Smooth muscle cell (in vitro differentiated cells): Measurements from ENCODE around the gene RNF39. TPM values are rescaled to one million over a fixed set of nuclear protein-coding genes. Genes with fewer than 3 reads are reported as not detected.
A peak's percentile ranks its signal among the peaks of the same experiment; 100 is the strongest.

ENCODE experiments used
- DNase-seq: peaks from one replicate; lab custom pipeline; 2025; ENCODE audit not compliant: unreplicated experiment; lab: John Stamatoyannopoulos, UW
- H2AFZ ChIP-seq: fragments of 200-600 bp; sonication (generic); 2 replicates; pipeline ENCODE4 v1.6.0; 2016; ENCODE audit warnings: antibody characterized with exemption, low read depth, mild to moderate bottlenecking
- H3F3A ChIP-seq: fragments of 200-600 bp; sonication (generic); 2 replicates; pipeline ENCODE4 v1.6.0; 2017; ENCODE audit warnings: antibody characterized with exemption, low read depth
- H3K27ac ChIP-seq: fragments of 200-600 bp; sonication (generic); 2 replicates; pipeline ENCODE4 v1.5.1; 2016; ENCODE audit warnings: low read depth, mild to moderate bottlenecking
- H3K27me3 ChIP-seq: fragments of 200-600 bp; sonication (generic); 2 replicates; pipeline ENCODE4 v1.6.1; 2016; ENCODE audit warnings: low read depth, mild to moderate bottlenecking
- H3K36me3 ChIP-seq: fragments of 200-600 bp; sonication (generic); 2 replicates; pipeline ENCODE4 v1.5.1; 2016; ENCODE audit warnings: low read depth
- H3K4me1 ChIP-seq: fragments of 200-600 bp; sonication (generic); 2 replicates; pipeline ENCODE4 v1.5.1; 2016; ENCODE audit warnings: low read depth
- H3K4me2 ChIP-seq: fragments of 200-600 bp; sonication (generic); 2 replicates; pipeline ENCODE4 v1.6.0; 2016; ENCODE audit warnings: mild to moderate bottlenecking
- H3K4me3 ChIP-seq: fragments of 200-600 bp; sonication (generic); 2 replicates; pipeline ENCODE4 v1.5.1; 2016; ENCODE audit warnings: mild to moderate bottlenecking
- H3K79me2 ChIP-seq: fragments of 200-600 bp; sonication (generic); 2 replicates; pipeline ENCODE4 v1.6.0; 2016; ENCODE audit warnings: low read depth, mild to moderate bottlenecking
- H3K9ac ChIP-seq: fragments of 200-600 bp; sonication (generic); 2 replicates; pipeline ENCODE4 v1.6.0; 2016; ENCODE audit warnings: low read depth
- H3K9me3 ChIP-seq: fragments of 200-600 bp; sonication (generic); replicated peaks from 2 replicates; pipeline ENCODE4 v1.5.1; 2016; ENCODE audit warnings: low read depth
- H4K20me1 ChIP-seq: fragments of 200-600 bp; sonication (generic); 2 replicates; pipeline ENCODE4 v1.6.0; 2016; ENCODE audit warnings: low read depth
- WGBS: methylation state at CpG from one replicate; pipeline ENCODE4 v1.1.7; 2016; ENCODE audit warnings: low lambda C conversion rate; 5-methylcytosine and 5-hydroxymethylcytosine counted together
- polyA plus RNA-seq: library from polyadenylated mRNA; unstranded; fragments of >200 nt; fragmentation: Nextera tagmentation; extraction: Ambion mirVana; gene quantifications from 2 replicates; pipeline ENCODE4 v1.2.1, GENCODE V29; 2016
- total RNA-seq: library from RNA; depleted of rRNA; stranded (reverse); fragments of >200 nt; gene quantifications from 2 replicates; pipeline ENCODE4 v1.2.3, GENCODE V29; 2014
- TF ChIP-seq, protein P1 (sequence below): fragments of 200-600 bp; sonication (generic); IDR thresholded peaks from 2 replicates; pipeline ENCODE4 v1.5.1; 2017; ENCODE audit warnings: borderline replicate concordance, mild to moderate bottlenecking, antibody characterized with exemption; ENCODE audit not compliant: insufficient read depth, poor library complexity, severe bottlenecking

Gene RNF39
- total and polyA plus RNA-seq, 2 experiments from 2014 or later = 0.70 to 0.90 TPM

DNA sequence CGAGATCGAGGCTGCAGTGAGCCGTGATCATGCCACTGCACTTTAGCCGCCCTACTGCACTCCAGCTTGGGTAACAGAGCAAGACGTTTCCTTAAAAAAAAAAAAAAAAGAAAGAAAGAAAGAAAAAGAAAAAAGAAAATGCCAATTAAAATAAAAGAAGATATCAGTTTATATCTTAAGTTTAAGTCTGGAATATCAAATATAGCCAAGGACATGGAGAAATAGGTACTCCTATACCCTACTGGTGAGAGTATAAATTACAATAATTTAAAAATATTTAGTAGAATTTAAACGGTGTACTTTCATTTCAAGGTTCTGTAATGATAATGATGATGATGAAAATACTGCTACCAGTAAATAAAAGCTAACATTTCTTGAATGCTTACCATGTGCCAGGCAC lies 41.2 kb upstream of the RNF39 start:
- no peak overlapping the region for H3K4me2 ChIP-seq

DNA sequence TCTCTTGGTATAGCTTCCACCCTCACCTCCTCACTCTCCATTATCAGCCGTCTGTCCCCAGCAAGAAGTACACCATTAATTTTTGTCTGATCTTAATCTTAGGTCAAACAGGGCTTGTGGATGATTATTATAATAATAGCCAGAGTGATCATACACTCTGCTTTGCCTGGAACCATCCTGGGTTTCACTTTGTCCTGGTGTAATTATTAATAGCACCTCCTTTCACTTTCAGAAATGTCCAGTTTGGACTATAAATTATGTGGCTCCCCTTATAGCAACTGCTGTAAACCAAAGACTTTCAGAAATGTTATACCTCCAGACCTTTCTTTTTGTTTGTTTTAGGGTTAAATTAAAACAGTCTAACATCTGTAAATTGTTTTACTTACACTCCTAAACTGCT lies 38.3 kb upstream of the RNF39 start:
- H3K9ac ChIP-seq = no peak overlapping the region
- H3K27me3 ChIP-seq = peaks cover 74% of the 10 kb centered on the region
- H3K4me1 ChIP-seq = no peaks in the 10 kb centered on the region
- no peak overlapping the region for H3K4me2 ChIP-seq
- no peak overlapping the region for H3K4me3 ChIP-seq
- no peaks in the 10 kb centered on the region for H3K9me3 ChIP-seq
- H2AFZ ChIP-seq = no peak overlapping the region
- H3K79me2 ChIP-seq = no peaks in the 10 kb centered on the region
- no peaks in the 10 kb centered on the region for H3K36me3 ChIP-seq
- DNase-seq = no peak
- TF ChIP-seq, protein P1, sequence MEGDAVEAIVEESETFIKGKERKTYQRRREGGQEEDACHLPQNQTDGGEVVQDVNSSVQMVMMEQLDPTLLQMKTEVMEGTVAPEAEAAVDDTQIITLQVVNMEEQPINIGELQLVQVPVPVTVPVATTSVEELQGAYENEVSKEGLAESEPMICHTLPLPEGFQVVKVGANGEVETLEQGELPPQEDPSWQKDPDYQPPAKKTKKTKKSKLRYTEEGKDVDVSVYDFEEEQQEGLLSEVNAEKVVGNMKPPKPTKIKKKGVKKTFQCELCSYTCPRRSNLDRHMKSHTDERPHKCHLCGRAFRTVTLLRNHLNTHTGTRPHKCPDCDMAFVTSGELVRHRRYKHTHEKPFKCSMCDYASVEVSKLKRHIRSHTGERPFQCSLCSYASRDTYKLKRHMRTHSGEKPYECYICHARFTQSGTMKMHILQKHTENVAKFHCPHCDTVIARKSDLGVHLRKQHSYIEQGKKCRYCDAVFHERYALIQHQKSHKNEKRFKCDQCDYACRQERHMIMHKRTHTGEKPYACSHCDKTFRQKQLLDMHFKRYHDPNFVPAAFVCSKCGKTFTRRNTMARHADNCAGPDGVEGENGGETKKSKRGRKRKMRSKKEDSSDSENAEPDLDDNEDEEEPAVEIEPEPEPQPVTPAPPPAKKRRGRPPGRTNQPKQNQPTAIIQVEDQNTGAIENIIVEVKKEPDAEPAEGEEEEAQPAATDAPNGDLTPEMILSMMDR = no peak
- no peak overlapping the region for H3K27ac ChIP-seq
- no peaks in the 10 kb centered on the region for H3F3A ChIP-seq
- no peaks in the 10 kb centered on the region for H4K20me1 ChIP-seq
- WGBS = 90% methylated on average over 1 of the region's 1 CpG

More for the DNA sequence above, 41.2 kb upstream of the RNF39 start:
- Histone ChIP-seq H3K9me3 (no peaks in the 10 kb centered on the region), H3K27ac (no peak overlapping the region), H3F3A (peaks cover 3% of the 10 kb centered on the region), H3K9ac (no peak overlapping the region), H3K4me1 (no peaks in the 10 kb centered on the region), H4K20me1 (no peaks in the 10 kb centered on the region), H3K4me3 (no peak overlapping the region), H3K36me3 (no peaks in the 10 kb centered on the region), H3K79me2 (no peaks in the 10 kb centered on the region), H2AFZ (no peak overlapping the region), H3K27me3 (peaks cover 51% of the 10 kb centered on the region)
- DNase-seq = no peak
- WGBS = 87% methylated on average over 6 of the region's 6 CpGs
- TF ChIP-seq, protein P1 = peak; percentile 19

DNA sequence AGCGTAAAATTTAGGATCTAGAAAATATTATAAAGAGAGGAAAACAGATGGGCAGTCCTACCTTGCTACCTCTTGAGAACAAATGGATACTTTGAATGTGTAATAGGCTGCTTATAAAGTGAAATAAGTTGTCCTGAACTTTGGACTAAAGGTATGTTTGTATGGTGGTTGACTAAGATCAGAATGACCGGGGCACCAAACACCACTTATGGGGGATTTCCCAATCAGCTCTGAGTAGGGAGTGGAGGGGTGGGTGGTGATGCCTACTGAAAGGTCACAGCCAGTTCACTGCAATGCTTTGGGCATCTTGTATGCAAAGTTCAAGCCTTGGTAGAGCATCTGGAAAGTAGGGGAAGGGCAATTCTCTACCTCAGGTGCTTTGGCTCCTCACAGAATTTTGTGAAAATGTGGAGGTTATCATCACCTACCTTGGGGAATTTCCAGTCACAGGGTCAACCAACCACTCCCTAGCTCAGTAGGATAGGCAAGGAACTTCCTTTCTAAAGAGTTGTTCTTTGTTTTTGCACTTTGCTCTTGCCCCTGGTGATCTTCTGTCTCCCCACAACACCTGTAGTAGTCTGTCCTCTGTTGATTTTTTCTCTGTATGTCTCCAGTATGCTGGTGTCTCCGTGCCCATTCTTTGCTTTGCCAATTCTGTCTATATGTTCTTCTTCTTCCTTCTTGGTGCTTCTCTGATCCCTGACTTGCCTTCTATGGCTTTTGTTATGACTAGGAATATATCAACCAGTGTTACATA lies 37.6 kb upstream of the RNF39 start, which contains the start of gene TRIM31:
Gene TRIM31, minus strand, starts transcription at position 88 of the 757 bp plus-strand sequence. CDS start 285 bp downstream, outside the sequence.
- peaks cover 76% of the 10 kb centered on the region for H3K27me3 ChIP-seq
- H3K27ac ChIP-seq = no peak within 1 kb of the TSS
- H3F3A ChIP-seq = no peaks in the 10 kb centered on the region
- H3K9ac ChIP-seq = no peak within 1 kb of the TSS
- no peaks in the 10 kb centered on the region for H3K4me1 ChIP-seq
- TF ChIP-seq, protein P1 = no peak
- H3K4me2 ChIP-seq = no peak within 1 kb of the TSS
- DNase-seq = no peak
- no peaks in the 10 kb centered on the region for H3K79me2 ChIP-seq
- WGBS = 74% methylated on average over 3 of the region's 3 CpGs
- H3K4me3 ChIP-seq = no peak within 1 kb of the TSS
- H2AFZ ChIP-seq = no peak within 1 kb of the TSS
- H3K36me3 ChIP-seq = no peaks in the 10 kb centered on the region
- H4K20me1 ChIP-seq = no peaks in the 10 kb centered on the region
- H3K9me3 ChIP-seq = no peaks in the 10 kb centered on the region
